Measurements from ENCODE around the gene LMBR1L. TPM values are rescaled to one million over a fixed set of nuclear protein-coding genes. Genes with fewer than 3 reads are reported as not detected.

The LMBR1L gene
- total RNA-seq, 1 donor, result 47.9 TPM

DNA sequence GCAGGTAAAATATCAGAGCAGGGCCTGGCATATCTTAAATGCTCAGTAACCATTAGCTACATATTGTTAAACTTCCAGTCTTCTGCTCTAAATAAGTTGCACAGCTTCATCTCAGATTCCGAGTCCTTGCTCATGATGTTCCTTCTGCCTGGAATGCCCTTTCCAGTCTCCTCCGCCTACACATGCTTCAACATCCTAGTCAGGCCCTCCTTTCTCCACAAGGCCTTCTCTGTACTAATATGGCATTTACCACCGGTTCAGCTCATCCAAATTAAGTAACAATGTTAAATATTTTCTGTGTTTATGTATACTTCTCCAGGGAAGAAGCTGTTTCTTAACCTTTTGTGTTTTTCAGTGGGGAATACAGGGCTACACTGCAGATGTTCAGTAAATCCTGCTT is 24.5 kb downstream of the LMBR1L start:
- TF ChIP-seq, protein P1, sequence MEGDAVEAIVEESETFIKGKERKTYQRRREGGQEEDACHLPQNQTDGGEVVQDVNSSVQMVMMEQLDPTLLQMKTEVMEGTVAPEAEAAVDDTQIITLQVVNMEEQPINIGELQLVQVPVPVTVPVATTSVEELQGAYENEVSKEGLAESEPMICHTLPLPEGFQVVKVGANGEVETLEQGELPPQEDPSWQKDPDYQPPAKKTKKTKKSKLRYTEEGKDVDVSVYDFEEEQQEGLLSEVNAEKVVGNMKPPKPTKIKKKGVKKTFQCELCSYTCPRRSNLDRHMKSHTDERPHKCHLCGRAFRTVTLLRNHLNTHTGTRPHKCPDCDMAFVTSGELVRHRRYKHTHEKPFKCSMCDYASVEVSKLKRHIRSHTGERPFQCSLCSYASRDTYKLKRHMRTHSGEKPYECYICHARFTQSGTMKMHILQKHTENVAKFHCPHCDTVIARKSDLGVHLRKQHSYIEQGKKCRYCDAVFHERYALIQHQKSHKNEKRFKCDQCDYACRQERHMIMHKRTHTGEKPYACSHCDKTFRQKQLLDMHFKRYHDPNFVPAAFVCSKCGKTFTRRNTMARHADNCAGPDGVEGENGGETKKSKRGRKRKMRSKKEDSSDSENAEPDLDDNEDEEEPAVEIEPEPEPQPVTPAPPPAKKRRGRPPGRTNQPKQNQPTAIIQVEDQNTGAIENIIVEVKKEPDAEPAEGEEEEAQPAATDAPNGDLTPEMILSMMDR (IDR thresholded peaks at IDR 0.05; ENCODE audit: insufficient read depth, low read depth, low read length), result no peak
- no peak overlapping the region for H3K4me3 ChIP-seq (ENCODE audit: low read depth, low read length)
- DNase-seq (ENCODE audit: low read depth), result peak; percentile 69

DNA sequence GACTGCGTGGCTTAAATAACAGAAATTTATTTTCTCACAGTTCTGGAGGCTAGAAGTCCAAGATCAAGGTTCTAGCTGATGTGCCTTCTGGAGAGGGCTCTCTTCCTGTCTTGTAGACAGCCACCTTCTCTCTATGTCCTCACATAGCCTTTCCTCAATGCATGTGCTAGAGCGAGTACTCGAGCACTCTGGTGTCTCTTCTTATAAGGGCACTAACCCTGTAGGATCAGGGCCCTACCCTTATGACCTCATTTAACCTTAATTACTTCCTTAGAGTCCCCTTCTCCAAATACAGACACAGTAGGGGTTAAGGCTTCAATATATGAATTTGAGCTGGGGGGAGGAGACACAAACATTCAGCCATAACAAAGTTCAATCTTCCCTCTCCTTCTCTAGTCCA is 26.2 kb downstream of the LMBR1L start:
- TF ChIP-seq, protein P1 (IDR thresholded peaks at IDR 0.05; ENCODE audit: insufficient read depth, low read depth, low read length), result no peak
- H3K4me3 ChIP-seq (ENCODE audit: low read depth, low read length), result no peak overlapping the region
- no peak for DNase-seq (ENCODE audit: low read depth)

DNA sequence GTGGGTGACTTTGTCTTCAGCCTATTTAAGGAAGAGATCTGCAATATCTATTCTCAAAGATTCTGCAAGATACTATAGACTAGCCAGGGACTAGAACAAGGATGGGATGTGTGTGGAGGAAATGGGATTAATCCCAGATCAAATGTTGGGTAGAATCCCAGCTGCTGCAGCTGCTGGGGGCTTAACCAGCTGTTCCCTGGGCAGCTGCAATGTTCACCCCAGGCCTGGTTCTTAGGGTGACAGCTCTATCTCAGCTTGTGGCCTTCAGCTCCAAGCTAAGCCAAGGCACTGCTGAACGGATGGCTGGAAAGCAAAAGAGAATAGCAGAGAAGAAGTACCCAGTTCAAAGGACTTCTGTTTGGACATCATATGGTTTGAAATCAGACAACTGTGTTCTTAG is 30.9 kb downstream of the LMBR1L start:
- no peak for DNase-seq (ENCODE audit: low read depth)
- H3K4me3 ChIP-seq (ENCODE audit: low read depth, low read length), result no peak overlapping the region
- TF ChIP-seq, protein P1 (IDR thresholded peaks at IDR 0.05; ENCODE audit: insufficient read depth, low read depth, low read length), result no peak

DNA sequence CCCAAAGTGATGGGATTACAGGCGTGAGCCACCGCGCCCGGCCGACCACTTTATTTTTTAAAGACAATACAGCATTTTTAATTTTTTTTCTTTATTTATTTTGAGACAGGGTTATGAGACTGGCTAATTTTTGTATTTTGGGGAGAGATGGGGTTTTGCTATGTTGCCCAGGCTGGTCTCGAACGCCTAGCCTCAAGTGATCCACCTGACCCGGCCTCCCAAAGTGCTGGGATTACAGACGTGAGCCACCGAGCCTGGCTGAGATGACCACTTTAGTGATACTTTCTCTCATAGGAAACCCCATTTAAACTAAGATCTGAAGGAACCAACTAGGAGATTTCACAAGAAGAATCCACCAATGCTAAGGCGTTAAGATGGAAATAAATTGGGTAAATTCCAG is 39.7 kb downstream of the LMBR1L start:
- H3K4me3 ChIP-seq (ENCODE audit: low read depth, low read length), result no peak overlapping the region
- DNase-seq (ENCODE audit: low read depth), result no peak
- TF ChIP-seq, protein P1 (IDR thresholded peaks at IDR 0.05; ENCODE audit: insufficient read depth, low read depth, low read length), result no peak

DNA sequence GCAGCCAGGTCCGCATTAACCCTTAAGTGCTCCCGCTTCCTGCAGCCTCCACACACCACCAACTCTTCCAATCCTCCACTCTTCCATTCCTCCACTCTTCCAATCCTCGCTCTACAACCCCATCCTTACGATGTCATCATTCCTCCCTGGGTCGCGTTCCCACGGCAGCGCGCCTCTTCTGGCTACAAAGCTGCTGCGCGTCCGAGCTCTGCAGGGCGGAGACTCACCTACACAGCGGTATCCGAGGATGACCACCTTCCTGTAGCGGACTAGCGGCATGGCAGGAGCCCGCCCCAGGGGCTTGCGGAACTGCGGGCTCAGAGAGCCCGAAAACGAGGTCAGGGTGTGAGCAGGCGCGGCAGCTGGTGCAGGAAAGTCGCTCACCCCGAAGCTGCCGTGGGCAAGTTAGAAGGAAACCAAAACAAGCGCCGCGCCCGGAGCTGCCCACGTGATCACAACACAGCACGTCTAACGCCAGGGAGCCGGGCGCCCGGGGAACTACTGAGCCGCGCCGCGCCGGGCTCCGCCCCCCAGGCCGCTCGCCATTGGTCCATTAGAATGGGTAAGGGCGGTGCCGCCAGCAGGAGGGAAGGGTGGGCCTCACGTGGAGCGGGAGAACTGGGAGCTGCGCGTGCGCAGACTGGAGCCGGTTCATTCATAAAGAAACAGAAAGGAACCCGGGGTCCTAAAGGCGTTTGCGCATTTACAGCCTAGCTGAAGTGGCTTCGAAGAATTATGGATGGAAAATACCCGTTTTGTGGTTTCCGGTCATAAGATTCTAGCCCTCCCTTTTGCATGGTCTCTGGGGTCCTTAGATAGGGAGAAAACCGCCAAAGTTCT is 40.9 kb downstream of the LMBR1L start, which contains the start of gene RHEBL1:
TSS of gene RHEBL1 (minus strand) at position 473 of the 840 bp plus-strand sequence. CDS start at position 279, 194 bp downstream.
- peak; percentile 98 for DNase-seq (ENCODE audit: low read depth)
- TF ChIP-seq, protein P1 (IDR thresholded peaks at IDR 0.05; ENCODE audit: insufficient read depth, low read depth, low read length), result peak; percentile 24
- H3K4me3 ChIP-seq (ENCODE audit: low read depth, low read length), result peak within 1 kb of the TSS; percentile 92

DNA sequence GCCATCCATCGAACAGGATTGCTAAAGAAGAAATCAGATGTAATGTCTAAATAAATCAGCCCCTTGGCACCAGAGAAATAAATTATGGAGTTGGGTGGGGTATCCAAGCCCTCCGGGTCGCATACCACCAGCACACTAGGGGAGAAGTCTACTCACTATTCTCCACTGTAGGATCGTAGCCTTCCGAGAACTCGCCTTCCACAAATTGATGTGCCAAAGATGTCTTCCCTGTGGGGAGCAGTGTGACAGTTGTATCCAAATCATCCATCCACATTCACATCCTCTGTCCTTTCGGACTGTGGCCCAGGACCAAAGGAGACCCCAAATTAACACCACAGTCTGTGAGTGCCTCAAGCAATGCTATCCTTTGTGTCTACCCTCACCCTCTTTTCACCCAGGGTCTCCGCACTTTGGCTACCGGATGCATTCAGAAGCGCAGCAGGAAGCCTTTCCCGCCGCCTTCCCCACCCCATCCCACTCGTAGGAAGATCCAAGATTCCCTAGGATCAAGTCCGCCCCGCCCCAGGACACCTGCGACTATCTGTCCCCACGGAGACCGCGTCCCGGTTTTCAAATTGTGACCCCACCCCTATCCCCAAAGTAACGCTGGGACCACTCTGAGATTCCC is 41.7 kb downstream of the LMBR1L start:
- TF ChIP-seq, protein P1 (IDR thresholded peaks at IDR 0.05; ENCODE audit: insufficient read depth, low read depth, low read length), result no peak
- no peak for DNase-seq (ENCODE audit: low read depth)
- H3K4me3 ChIP-seq (ENCODE audit: low read depth, low read length), result peak overlapping the region; percentile 92

All from fibroblast of villous mesenchyme (primary cell).